Vagina (tissue), 2 donors: ENCODE measurements around the gene RSPH3. TPM values are rescaled to one million over a fixed set of nuclear protein-coding genes. Genes with fewer than 3 reads are reported as not detected.

Experiments
- DNase-seq, 2 donors: peaks; one replicate each; pipeline ENCODE4 v3.0.0-alpha.2; 2017; ENCODE audit errors: extremely low spot score in 2 of 2
- H3K27ac ChIP-seq: fragments of 200-600 bp; sonication (generic); one replicate; pipeline ENCODE4 v1.5.1; 2019
- H3K27me3 ChIP-seq: fragments of 200-600 bp; sonication (generic); one replicate; pipeline ENCODE4 v1.5.1; 2019
- H3K36me3 ChIP-seq, 2 donors: fragments of 200-600 bp; sonication (generic); one replicate each; pipeline ENCODE4 v1.5.1; 2017 to 2019
- H3K4me1 ChIP-seq: fragments of 200-600 bp; sonication (generic); one replicate; pipeline ENCODE4 v1.5.1; 2019
- H3K4me3 ChIP-seq, 2 donors: fragments of 200-600 bp; sonication (generic); 1 replicate in 1 of 2; 2 replicates in 1 of 2; pipeline ENCODE4 v1.5.1; 2016 to 2019
- H3K9me3 ChIP-seq: fragments of 200-600 bp; sonication (generic); one replicate; pipeline ENCODE4 v1.5.1; 2019
- CTCF ChIP-seq, 3 experiments: fragments of 450-650 bp in 2 of 3; fragments of 200-600 bp in 1 of 3; sonication (generic) in 1 of 3; IDR thresholded peaks; one replicate each; pipeline ENCODE4 v1.5.1; 2017 to 2019; ENCODE audit warnings: antibody characterized with exemption in 3 of 3, mild to moderate bottlenecking in 2 of 3, moderate library complexity in 2 of 3
- POLR2A ChIP-seq, 2 donors: fragments of 450-650 bp; IDR thresholded peaks; one replicate each; pipeline ENCODE4 v1.6.1; 2017; ENCODE audit warnings: antibody characterized with exemption in 2 of 2, mild to moderate bottlenecking in 2 of 2, moderate library complexity in 2 of 2
- POLR2AphosphoS5 ChIP-seq, 2 donors: sonication (generic); formaldehyde crosslinking; IDR thresholded peaks; one replicate each; pipeline ENCODE4 v1.9.0; 2017; ENCODE audit warnings: antibody characterized with exemption in 2 of 2, mild to moderate bottlenecking in 2 of 2, low read depth in 1 of 2; ENCODE audit not compliant: insufficient read depth in 1 of 2
- intact Hi-C: fragments of 100-400 bp; cut with DNase I; formaldehyde crosslinking; loops from one replicate; pipeline ENCODE4 v1.15.1; 2023
- total RNA-seq: library from RNA; depleted of rRNA; stranded (reverse); fragments of >200 nt; gene quantifications from one replicate; pipeline ENCODE4 v1.2.3, GENCODE V29; 2016

The RSPH3 gene
- total RNA-seq, 1 donor from 2014 or later = 14.5 TPM

DNA sequence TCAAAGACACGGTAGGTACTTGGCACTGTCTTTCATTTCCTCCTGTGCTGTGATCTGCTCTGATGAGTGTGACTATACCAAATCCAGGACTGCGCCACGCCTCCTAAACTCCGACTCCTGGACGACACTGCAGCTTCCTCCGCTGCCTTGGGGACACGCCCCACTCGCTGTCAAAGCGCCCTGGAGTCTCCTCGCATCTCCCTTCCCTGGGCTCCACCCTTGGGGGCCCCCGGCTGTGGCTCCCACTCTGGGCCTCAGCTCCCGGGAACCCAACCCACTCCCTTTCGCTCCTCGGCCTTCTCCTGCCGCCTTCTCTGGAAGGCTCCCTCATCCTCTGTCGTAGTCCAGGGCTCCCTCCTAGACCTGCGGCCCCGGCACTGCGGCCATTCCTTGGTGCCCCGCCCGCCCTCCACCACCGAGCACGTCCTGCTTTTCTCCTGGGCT lies 61.2 kb downstream of the RSPH3 start:
- TF ChIP-seq POLR2A (IDR thresholded peaks at IDR 0.05) = no peak
- no peak for TF ChIP-seq CTCF (IDR thresholded peaks at IDR 0.05)
- no peak for TF ChIP-seq POLR2AphosphoS5 (IDR thresholded peaks at IDR 0.05; ENCODE audit: insufficient read depth in 1 of 2, low read depth in 1 of 2)
- no peaks in the 10 kb centered on the region for H3K36me3 ChIP-seq
- H3K4me3 ChIP-seq = peak overlapping the region in 1 of 2 donors; percentile 20
- no peaks in the 10 kb centered on the region for H3K27me3 ChIP-seq
- intact Hi-C loops = no loop called here
- peaks cover 11% of the 10 kb centered on the region for H3K4me1 ChIP-seq
- no peak for DNase-seq
- H3K9me3 ChIP-seq = no peaks in the 10 kb centered on the region
- H3K27ac ChIP-seq = no peak overlapping the region

GRCh38 chr6:158938220-158938619 lies 61.8 kb downstream of the RSPH3 start:
- H3K27ac ChIP-seq = no peak overlapping the region
- peaks cover 11% of the 10 kb centered on the region for H3K4me1 ChIP-seq
- intact Hi-C loops = no loop called here
- no peaks in the 10 kb centered on the region for H3K9me3 ChIP-seq
- TF ChIP-seq POLR2AphosphoS5 (IDR thresholded peaks at IDR 0.05; ENCODE audit: insufficient read depth in 1 of 2, low read depth in 1 of 2) = no peak
- H3K27me3 ChIP-seq = no peaks in the 10 kb centered on the region
- DNase-seq = no peak
- no peak overlapping the region for H3K4me3 ChIP-seq
- no peaks in the 10 kb centered on the region for H3K36me3 ChIP-seq

- Histone ChIP-seq H3K36me3 (no peaks in the 10 kb centered on the region), H3K27me3 (no peaks in the 10 kb centered on the region), H3K27ac (no peak overlapping the region), H3K9me3 (no peaks in the 10 kb centered on the region), H3K4me1 (peaks cover 10% of the 10 kb centered on the region), H3K4me3 (no peak overlapping the region)
- intact Hi-C loops = no loop called here
- TF ChIP-seq POLR2A (IDR thresholded peaks at IDR 0.05) (no peak), CTCF (IDR thresholded peaks at IDR 0.05) (no peak), POLR2AphosphoS5 (IDR thresholded peaks at IDR 0.05; ENCODE audit: insufficient read depth in 1 of 2, low read depth in 1 of 2) (no peak)
- DNase-seq = no peak
Observed at GRCh38 chr6:158934157-158934556, 65.8 kb downstream of the RSPH3 start.

GRCh38 chr6:158933079-158933595 lies 66.9 kb downstream of the RSPH3 start:
- TF ChIP-seq CTCF (IDR thresholded peaks at IDR 0.05) (no peak), POLR2A (IDR thresholded peaks at IDR 0.05) (no peak), POLR2AphosphoS5 (IDR thresholded peaks at IDR 0.05; ENCODE audit: insufficient read depth in 1 of 2, low read depth in 1 of 2) (no peak)
- Histone ChIP-seq H3K9me3 (no peaks in the 10 kb centered on the region), H3K4me3 (no peak overlapping the region), H3K27ac (no peak overlapping the region), H3K4me1 (no peaks in the 10 kb centered on the region), H3K27me3 (no peaks in the 10 kb centered on the region), H3K36me3 (no peaks in the 10 kb centered on the region)
- intact Hi-C loops = no loop called here
- no peak for DNase-seq

DNA sequence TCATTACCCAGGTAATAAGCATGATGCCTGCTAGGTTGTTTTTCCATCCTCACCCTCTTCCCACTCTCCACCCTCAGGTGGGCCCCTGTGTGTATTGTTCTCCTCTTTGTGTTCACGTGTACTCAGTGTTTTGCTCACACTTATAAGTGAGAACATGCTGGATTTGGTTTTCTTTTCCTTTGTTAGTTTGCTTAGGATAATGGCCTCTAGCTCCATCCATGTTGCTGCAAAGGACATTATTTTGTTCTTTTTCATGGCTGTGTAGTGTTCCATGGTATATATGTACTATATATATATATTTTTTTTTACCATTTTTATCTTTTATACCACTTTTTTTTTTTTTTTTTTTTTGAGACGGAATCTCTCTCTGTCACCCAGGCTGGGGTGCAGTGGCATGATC lies 71.9 kb downstream of the RSPH3 start:
- no peak for DNase-seq
- H3K36me3 ChIP-seq = no peaks in the 10 kb centered on the region
- TF ChIP-seq CTCF (IDR thresholded peaks at IDR 0.05) = no peak
- no peak for TF ChIP-seq POLR2A (IDR thresholded peaks at IDR 0.05)
- no peak for TF ChIP-seq POLR2AphosphoS5 (IDR thresholded peaks at IDR 0.05; ENCODE audit: insufficient read depth in 1 of 2, low read depth in 1 of 2)
- H3K9me3 ChIP-seq = no peaks in the 10 kb centered on the region
- no peak overlapping the region for H3K4me3 ChIP-seq
- intact Hi-C loops = no loop called here
- H3K4me1 ChIP-seq = no peaks in the 10 kb centered on the region
- no peaks in the 10 kb centered on the region for H3K27me3 ChIP-seq
- no peak overlapping the region for H3K27ac ChIP-seq
